ENCODE results near the gene PDE4B.
"Not testable (repeated sequence)": the region's sequence is repeated elsewhere in the genome, so short reads cannot be mapped to it uniquely, and the experiment has no call there.

PDE4B gene

GRCh38 chr1:65998763-65999583, 206.3 kb downstream of the PDE4B start:
- DNase-seq, result no peak

GRCh38 chr1:66000033-66000637, 207.4 kb downstream of the PDE4B start:
- DNase-seq, result no peak

GRCh38 chr1:66003690-66004089, 211.0 kb downstream of the PDE4B start:
- DNase-seq, result no peak

- not testable (repeated sequence) for DNase-seq
These were observed 213.8 kb downstream of the PDE4B start for GRCh38 chr1:66006534-66006933.

- no peak for DNase-seq
These were observed 219.6 kb downstream of the PDE4B start for GRCh38 chr1:66012106-66012784.

- no peak for DNase-seq
These were observed 220.7 kb downstream of the PDE4B start for GRCh38 chr1:66013371-66013770.

- DNase-seq, result no peak
These were observed 230.4 kb downstream of the PDE4B start for GRCh38 chr1:66022904-66023620.

GRCh38 chr1:66025188-66025587, 232.5 kb downstream of the PDE4B start:
- no peak for DNase-seq

- DNase-seq, result no peak
These were observed 235.3 kb downstream of the PDE4B start for GRCh38 chr1:66028035-66028434.

GRCh38 chr1:66033781-66034180, 241.1 kb downstream of the PDE4B start:
- no peak for DNase-seq

- no peak for DNase-seq
These were observed 243.0 kb downstream of the PDE4B start for GRCh38 chr1:66035616-66036245.

GRCh38 chr1:66041654-66042053, 249.0 kb downstream of the PDE4B start:
- DNase-seq, result no peak

GRCh38 chr1:66043186-66043585, 250.5 kb downstream of the PDE4B start:
- no peak for DNase-seq

GRCh38 chr1:66044912-66045311, 252.2 kb downstream of the PDE4B start:
- no peak for DNase-seq

- DNase-seq, result no peak
These were observed 253.7 kb downstream of the PDE4B start for GRCh38 chr1:66046415-66046814.

- no peak for DNase-seq
These were observed 255.3 kb downstream of the PDE4B start for GRCh38 chr1:66048011-66048410.

- no peak for DNase-seq
These were observed 257.4 kb downstream of the PDE4B start for GRCh38 chr1:66050123-66050522.

- DNase-seq, result no peak
These were observed 257.9 kb downstream of the PDE4B start for GRCh38 chr1:66050633-66051032.

GRCh38 chr1:66055092-66055491, 262.4 kb downstream of the PDE4B start:
- DNase-seq, result no peak

- not testable (repeated sequence) for DNase-seq
These were observed 264.8 kb downstream of the PDE4B start for GRCh38 chr1:66057448-66057847.

GRCh38 chr1:66058558-66058957, 265.9 kb downstream of the PDE4B start:
- DNase-seq, result no peak

- not testable (repeated sequence) for DNase-seq
These were observed 274.5 kb downstream of the PDE4B start for GRCh38 chr1:66067219-66067618.
